Left ventricle myocardium inferior (tissue), 1 donor: ENCODE results near the gene STX8. TPM values are rescaled to one million over a fixed set of nuclear protein-coding genes. Genes with fewer than 3 reads are reported as not detected.

Experiments
- DNase-seq: peaks from one replicate; pipeline ENCODE4 v3.0.0-alpha.2; 2020
- H3K27ac ChIP-seq: fragments of 200-600 bp; replicated peaks from 2 replicates; pipeline ENCODE4 v1.8.0; 2021
- H3K27me3 ChIP-seq: fragments of 200-600 bp; 2 replicates; pipeline ENCODE4 v1.8.0; 2021; ENCODE audit warnings: low read depth
- H3K36me3 ChIP-seq: fragments of 200-600 bp; 2 replicates; pipeline ENCODE4 v1.8.0; 2021
- H3K4me1 ChIP-seq: fragments of 200-600 bp; 2 replicates; pipeline ENCODE4 v1.8.0; 2021
- H3K4me3 ChIP-seq: fragments of 200-600 bp; 2 replicates; pipeline ENCODE4 v1.8.0; 2021; ENCODE audit warnings: mild to moderate bottlenecking, moderate library complexity
- H3K9me3 ChIP-seq: fragments of 200-600 bp; replicated peaks from 2 replicates; pipeline ENCODE4 v1.8.0; 2021
- CTCF ChIP-seq: fragments of 200-600 bp; IDR thresholded peaks from 2 replicates; pipeline ENCODE4 v1.8.0; 2021; ENCODE audit warnings: antibody characterized with exemption, mild to moderate bottlenecking, borderline replicate concordance
- intact Hi-C: fragments of 100-400 bp; cut with micrococcal nuclease; formaldehyde crosslinking; loops from one replicate; pipeline ENCODE4 v1.11.0; 2022
- total RNA-seq: library from RNA; stranded (reverse); fragmentation: NEBNext Ultra II Directional; extraction: Animal tissue kit (Norgen Biotek cat#: 25700); gene quantifications from one replicate; pipeline ENCODE4 v1.2.1, GENCODE V29; 2021
- donor health status: DM: no; HTN: yes; CAD: no; lungs with severe emphysema.

STX8 gene
- total RNA-seq, 1 donor from 2014 or later: 61.3 TPM

- intact Hi-C loops: no loop called here
- Histone ChIP-seq H3K27ac (no peak overlapping the region), H3K36me3 (no peaks in the 10 kb centered on the region)
Measured at GRCh38 chr17:9364837-9365430, 210.7 kb downstream of the STX8 start.

GRCh38 chr17:9363440-9364350 lies 211.9 kb downstream of the STX8 start:
- Histone ChIP-seq H3K4me3 (no peak overlapping the region), H3K27ac (no peak overlapping the region), H3K4me1 (peaks cover 43% of the 10 kb centered on the region), H3K36me3 (no peaks in the 10 kb centered on the region), H3K9me3 (no peaks in the 10 kb centered on the region), H3K27me3 (no peaks in the 10 kb centered on the region)
- no peak for TF ChIP-seq CTCF
- intact Hi-C loops: no loop called here
- no peak for DNase-seq

More at GRCh38 chr17:9364837-9365430, 210.7 kb downstream of the STX8 start:
- H3K4me1 ChIP-seq: peaks cover 50% of the 10 kb centered on the region
- H3K27me3 ChIP-seq: no peaks in the 10 kb centered on the region
- DNase-seq: no peak
- no peaks in the 10 kb centered on the region for H3K9me3 ChIP-seq
- no peak for TF ChIP-seq CTCF
- no peak overlapping the region for H3K4me3 ChIP-seq

- H3K27ac ChIP-seq: peak overlapping the region; percentile 46
- DNase-seq: no peak
- H3K9me3 ChIP-seq: no peaks in the 10 kb centered on the region
- peaks cover 25% of the 10 kb centered on the region for H3K4me1 ChIP-seq
- TF ChIP-seq CTCF: no peak
- H3K4me3 ChIP-seq: peak overlapping the region; percentile 31
- no peaks in the 10 kb centered on the region for H3K36me3 ChIP-seq
- intact Hi-C loops: no loop called here
- no peaks in the 10 kb centered on the region for H3K27me3 ChIP-seq
Measured at GRCh38 chr17:9361188-9361955, 214.2 kb downstream of the STX8 start.

- Histone ChIP-seq H3K27ac (peak overlapping the region; percentile 46), H3K4me3 (peak overlapping the region; percentile 31), H3K4me1 (peaks cover 19% of the 10 kb centered on the region), H3K36me3 (no peaks in the 10 kb centered on the region), H3K9me3 (no peaks in the 10 kb centered on the region), H3K27me3 (no peaks in the 10 kb centered on the region)
- intact Hi-C loops: no loop called here
- no peak for TF ChIP-seq CTCF
- no peak for DNase-seq
Measured at GRCh38 chr17:9360677-9361081, 214.9 kb downstream of the STX8 start.

GRCh38 chr17:9356488-9356911 lies 219.1 kb downstream of the STX8 start:
- no peak for TF ChIP-seq CTCF
- DNase-seq: no peak
- intact Hi-C loops: no loop called here

More at GRCh38 chr17:9356488-9356911, 219.1 kb downstream of the STX8 start:
- H3K4me3 ChIP-seq: no peak overlapping the region
- H3K9me3 ChIP-seq: no peaks in the 10 kb centered on the region
- H3K4me1 ChIP-seq: peaks cover 8% of the 10 kb centered on the region
- no peak overlapping the region for H3K27ac ChIP-seq
- no peaks in the 10 kb centered on the region for H3K36me3 ChIP-seq
- H3K27me3 ChIP-seq: no peaks in the 10 kb centered on the region
